Small intestine (tissue), 7 donors: ENCODE data around the gene OPTN. TPM values are rescaled to one million over a fixed set of nuclear protein-coding genes. Genes with fewer than 3 reads are reported as not detected.

Source experiments
- DNase-seq, 2 donors: peaks; one replicate each; pipeline versions ENCODE4 v3.0.0 to v3.0.0-alpha.2; 2013
- FAIRE-seq: peaks from 2 replicates; lab custom pipeline; 2012; peaks lifted over from hg19 to GRCh38; lab: Jason Lieb, UNC
- H3K27ac ChIP-seq, 3 donors: one replicate each; pipeline ENCODE4 v1.5.1; 2013; ENCODE audit warnings: low read length in 2 of 3, mild to moderate bottlenecking in 2 of 3, control low read depth in 1 of 3, inconsistent platforms in 1 of 3, low read depth in 1 of 3, moderate library complexity in 1 of 3
- H3K27me3 ChIP-seq, 3 donors: one replicate each; pipeline ENCODE4 v1.6.1; 2013; ENCODE audit warnings: low read length in 3 of 3, inconsistent platforms in 1 of 3; ENCODE audit not compliant: control insufficient read depth in 3 of 3, insufficient read depth in 3 of 3
- H3K36me3 ChIP-seq, 3 donors: one replicate each; pipeline ENCODE4 v1.6.1; 2013; ENCODE audit warnings: low read length in 3 of 3, inconsistent platforms in 1 of 3, low read depth in 1 of 3, mild to moderate bottlenecking in 1 of 3, moderate library complexity in 1 of 3; ENCODE audit not compliant: control insufficient read depth in 3 of 3, insufficient read depth in 2 of 3
- H3K4me1 ChIP-seq, 3 donors: one replicate each; pipeline ENCODE4 v1.6.1; 2013; ENCODE audit warnings: low read length in 2 of 3, inconsistent platforms in 1 of 3, low read depth in 1 of 3, mild to moderate bottlenecking in 1 of 3, moderate library complexity in 1 of 3; ENCODE audit not compliant: control insufficient read depth in 3 of 3, insufficient read depth in 2 of 3
- H3K4me3 ChIP-seq, 3 donors: one replicate each; pipeline ENCODE4 v1.5.1; 2013; ENCODE audit warnings: low read length in 3 of 3, control low read depth in 1 of 3, inconsistent platforms in 1 of 3, low read depth in 1 of 3, mild to moderate bottlenecking in 1 of 3, moderate library complexity in 1 of 3
- H3K9me3 ChIP-seq, 2 donors: one replicate each; pipeline ENCODE4 v1.6.1; 2013; ENCODE audit warnings: low read depth in 1 of 2, low read length in 1 of 2; ENCODE audit not compliant: control insufficient read depth in 2 of 2, insufficient read depth in 1 of 2
- WGBS, 3 donors: extraction: QIAGEN DNeasy Blood & Tissue Kit; methylation state at CpG; one replicate each; pipeline ENCODE4 v1.1.7; 2013; 5-methylcytosine and 5-hydroxymethylcytosine counted together
- polyA plus RNA-seq, 4 donors: library from polyadenylated mRNA; stranded (reverse) in 3 of 4; unstranded in 1 of 4; fragments of 200-250 nt in 3 of 4; fragments of 120-200 nt in 1 of 4; gene quantifications; one replicate each; pipeline versions ENCODE4 v1.2.1 to v1.2.3, GENCODE V29; 2013
- donor health status: healthy with polysubstance abuse.
- donor health status: control.
- donor health status: control.
- donor health status: Bipolar disorder and iron deficiency.
- donor health status: healthy.

The OPTN gene
- polyA plus RNA-seq, 4 donors: 41.7 to 106 (median 89.4) TPM

GRCh38 chr10:13184276-13184675 lies 84.3 kb downstream of the OPTN start:
- H3K27me3 ChIP-seq: no peaks in the 10 kb centered on the region
- peaks cover 0 to 19% (median 0%) of the 10 kb centered on the region in 3 donors for H3K36me3 ChIP-seq
- H3K9me3 ChIP-seq: no peaks in the 10 kb centered on the region
- H3K4me3 ChIP-seq: no peak overlapping the region
- DNase-seq (no peak), FAIRE-seq (no peak)
- H3K4me1 ChIP-seq: no peaks in the 10 kb centered on the region
- WGBS, 3 donors: 91 to 94% (median 94%) methylated on average over 2 of the region's 2 CpGs
- H3K27ac ChIP-seq: no peak overlapping the region

DNA sequence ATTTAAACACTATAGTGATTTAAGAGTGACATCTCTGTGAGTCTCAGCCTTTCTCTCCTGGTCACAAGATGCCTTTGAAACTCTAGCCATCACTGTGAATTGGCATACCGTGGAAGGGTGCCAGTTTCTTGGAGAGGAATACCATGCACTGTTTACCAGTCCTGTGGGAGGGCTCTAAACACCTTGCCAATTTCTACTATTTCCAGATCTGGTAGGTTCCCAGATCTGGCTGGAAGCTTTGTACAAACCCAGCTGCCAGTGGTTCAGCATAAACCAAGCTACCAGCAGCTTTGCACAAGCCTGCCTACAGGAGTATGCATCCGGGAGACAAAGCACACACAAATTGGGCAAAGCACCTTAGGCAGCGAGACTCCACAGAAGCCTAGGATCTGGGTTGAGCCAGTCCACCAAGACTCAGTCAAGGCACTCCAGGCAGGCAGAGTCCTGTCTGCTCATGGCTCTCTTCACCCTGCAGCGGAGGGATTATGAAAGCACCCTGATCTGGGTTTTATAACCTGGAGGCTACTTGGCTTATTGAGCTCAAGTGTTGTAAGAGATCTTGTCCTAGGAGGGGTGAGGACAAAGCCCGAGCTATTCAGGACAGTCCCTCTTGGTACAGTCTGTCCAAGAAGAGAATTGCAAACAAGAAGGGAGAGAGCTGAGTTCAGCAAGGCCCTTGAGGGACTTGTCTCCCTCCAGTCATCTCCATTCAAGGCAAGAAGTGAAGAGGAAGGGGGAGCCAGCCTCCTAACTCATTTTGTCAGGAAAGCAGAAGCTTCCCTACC lies 85.0 kb downstream of the OPTN start:
- FAIRE-seq: no peak
- peaks cover 0 to 21% (median 0%) of the 10 kb centered on the region in 3 donors for H3K36me3 ChIP-seq
- no peaks in the 10 kb centered on the region for H3K9me3 ChIP-seq
- no peaks in the 10 kb centered on the region for H3K27me3 ChIP-seq
- no peak for DNase-seq
- no peak overlapping the region for H3K27ac ChIP-seq
- H3K4me3 ChIP-seq: no peak overlapping the region
- 94 to 97% (median 95%) methylated on average over 5 of the region's 5 CpGs for WGBS, 3 donors
- no peaks in the 10 kb centered on the region for H3K4me1 ChIP-seq

GRCh38 chr10:13187135-13187534 lies 87.2 kb downstream of the OPTN start:
- Histone ChIP-seq H3K36me3 (peaks cover 0 to 24% (median 0%) of the 10 kb centered on the region in 3 donors), H3K4me1 (no peaks in the 10 kb centered on the region), H3K27ac (no peak overlapping the region), H3K27me3 (no peaks in the 10 kb centered on the region), H3K9me3 (no peaks in the 10 kb centered on the region), H3K4me3 (no peak overlapping the region)
- no peak for DNase-seq
- 96 to 98% (median 97%) methylated on average over 3 of the region's 3 CpGs for WGBS, 3 donors
- FAIRE-seq: no peak

Other genes with a start within 250 kb of the OPTN start
- gene CCDC3, start 98.5 kb upstream of the OPTN start, polyA plus RNA-seq: 1 to 10 TPM in 3 of 4 donors, under 1 TPM in 1; 0.22 to 8.7 (median 4.1) TPM
- gene MCM10, start 61.4 kb downstream of the OPTN start, polyA plus RNA-seq: 1 to 10 TPM in 2 of 4 donors, under 1 TPM in 1, not detected in 1; 0.22 to 4.1 (median 1.9) TPM
- not detected for gene UCMA, start 134.2 kb downstream of the OPTN start, polyA plus RNA-seq
- gene PHYH, start 199.9 kb downstream of the OPTN start, polyA plus RNA-seq: 100 to 1,000 TPM in 1 of 4 donors, 10 to 100 TPM in 3; 23.5 to 184 (median 70.4) TPM
- gene SEPHS1, start 248.1 kb downstream of the OPTN start, polyA plus RNA-seq: 10 to 100 TPM; 24.6 to 48.4 (median 37.9) TPM